Renal cortex interstitium (tissue), 15 donors: ENCODE measurements around the gene USP17L11. TPM values are rescaled to one million over a fixed set of nuclear protein-coding genes. Genes with fewer than 3 reads are reported as not detected.
"Not testable (repeated sequence)": the region's sequence is repeated elsewhere in the genome, so short reads cannot be mapped to it uniquely, and the experiment has no call there.

Experiments
- DNase-seq, 11 donors: peaks; one replicate each; pipeline ENCODE4 v3.0.0-alpha.2; 2013; ENCODE audit warnings: low read depth in 9 of 11, low spot score in 4 of 11; ENCODE audit errors: extremely low read depth in 1 of 11
- long read RNA-seq, 16 experiments: transcript quantifications; one replicate each; lab custom pipeline, GENCODE V29; 2026
- polyA plus RNA-seq, 3 donors: library from polyadenylated mRNA; unstranded; fragments of 120-200 nt; gene quantifications; one replicate each; pipeline ENCODE4 v1.2.1, GENCODE V29; 2013; ENCODE audit not compliant: insufficient read length in 3 of 3

The USP17L11 gene, protein sequence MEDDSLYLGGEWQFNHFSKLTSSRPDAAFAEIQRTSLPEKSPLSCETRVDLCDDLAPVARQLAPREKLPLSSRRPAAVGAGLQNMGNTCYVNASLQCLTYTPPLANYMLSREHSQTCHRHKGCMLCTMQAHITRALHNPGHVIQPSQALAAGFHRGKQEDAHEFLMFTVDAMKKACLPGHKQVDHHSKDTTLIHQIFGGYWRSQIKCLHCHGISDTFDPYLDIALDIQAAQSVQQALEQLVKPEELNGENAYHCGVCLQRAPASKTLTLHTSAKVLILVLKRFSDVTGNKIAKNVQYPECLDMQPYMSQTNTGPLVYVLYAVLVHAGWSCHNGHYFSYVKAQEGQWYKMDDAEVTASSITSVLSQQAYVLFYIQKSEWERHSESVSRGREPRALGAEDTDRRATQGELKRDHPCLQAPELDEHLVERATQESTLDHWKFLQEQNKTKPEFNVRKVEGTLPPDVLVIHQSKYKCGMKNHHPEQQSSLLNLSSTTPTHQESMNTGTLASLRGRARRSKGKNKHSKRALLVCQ
- polyA plus RNA-seq = not detected
- long read RNA-seq, donor 1 = 0 reads
- long read RNA-seq, donor 2 = 0 reads
- long read RNA-seq, donor 3 = 0 reads
- long read RNA-seq, donor 4 = 0 reads
- long read RNA-seq, donor 5 = 0 reads
- long read RNA-seq, donor 6 = 0 reads
- long read RNA-seq, donor 7 = 0 reads
- long read RNA-seq, donor 8 = 0 reads
- long read RNA-seq, donor 9 = 0 reads
- long read RNA-seq, donor 10 = 0 reads
- long read RNA-seq, donor 11 = 0 reads
- long read RNA-seq, donor 12 = 0 reads
- long read RNA-seq, donor 13 = 0 reads
- long read RNA-seq, donor 14 = 0 reads
- long read RNA-seq, donor 15 = 0 reads
- long read RNA-seq, donor 16 = 0 reads

DNA sequence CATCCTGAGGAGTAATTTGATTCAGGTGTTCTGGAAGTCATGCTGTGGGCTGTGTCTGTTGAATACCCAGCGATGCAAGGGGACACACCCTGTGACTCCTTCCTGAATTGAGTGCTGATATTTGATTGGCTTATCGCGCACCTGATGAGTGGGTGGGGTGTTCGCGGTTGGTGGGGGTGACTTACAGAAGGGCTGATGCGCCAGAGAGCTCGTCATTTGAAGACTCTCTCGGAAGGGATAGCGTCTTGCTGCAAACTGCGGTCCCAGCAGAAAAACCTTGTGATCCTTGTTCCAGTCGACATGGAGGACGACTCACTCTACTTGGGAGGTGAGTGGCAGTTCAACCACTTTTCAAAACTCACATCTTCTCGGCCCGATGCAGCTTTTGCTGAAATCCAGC is at the start of gene USP17L11:
USP17L11 (plus strand) TSS at position 301 of the 400 bp plus-strand sequence; CDS start at position 301, 0 bp downstream.
- DNase-seq = not testable (repeated sequence)

DNA sequence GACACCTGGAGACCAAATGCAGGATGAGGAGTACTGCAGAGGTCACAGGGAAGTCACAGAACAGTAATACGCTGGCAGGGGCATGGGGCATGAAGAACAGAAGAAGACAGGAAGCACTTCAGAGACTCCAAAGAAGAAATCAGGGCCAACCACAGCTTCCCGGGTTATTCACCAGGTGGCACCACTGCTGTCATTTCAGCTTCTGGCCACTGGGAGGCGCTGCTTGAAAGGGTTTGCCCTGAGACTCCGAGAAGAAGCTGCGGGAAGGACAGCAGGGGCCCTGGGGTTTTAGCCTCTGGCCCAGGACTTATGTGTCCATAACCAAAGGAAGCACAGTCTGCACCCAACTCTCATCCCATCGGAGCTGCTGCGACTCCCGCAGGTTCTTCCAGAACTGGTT is 49.2 kb upstream of the USP17L11 start:
- not testable (repeated sequence) for DNase-seq

DNA sequence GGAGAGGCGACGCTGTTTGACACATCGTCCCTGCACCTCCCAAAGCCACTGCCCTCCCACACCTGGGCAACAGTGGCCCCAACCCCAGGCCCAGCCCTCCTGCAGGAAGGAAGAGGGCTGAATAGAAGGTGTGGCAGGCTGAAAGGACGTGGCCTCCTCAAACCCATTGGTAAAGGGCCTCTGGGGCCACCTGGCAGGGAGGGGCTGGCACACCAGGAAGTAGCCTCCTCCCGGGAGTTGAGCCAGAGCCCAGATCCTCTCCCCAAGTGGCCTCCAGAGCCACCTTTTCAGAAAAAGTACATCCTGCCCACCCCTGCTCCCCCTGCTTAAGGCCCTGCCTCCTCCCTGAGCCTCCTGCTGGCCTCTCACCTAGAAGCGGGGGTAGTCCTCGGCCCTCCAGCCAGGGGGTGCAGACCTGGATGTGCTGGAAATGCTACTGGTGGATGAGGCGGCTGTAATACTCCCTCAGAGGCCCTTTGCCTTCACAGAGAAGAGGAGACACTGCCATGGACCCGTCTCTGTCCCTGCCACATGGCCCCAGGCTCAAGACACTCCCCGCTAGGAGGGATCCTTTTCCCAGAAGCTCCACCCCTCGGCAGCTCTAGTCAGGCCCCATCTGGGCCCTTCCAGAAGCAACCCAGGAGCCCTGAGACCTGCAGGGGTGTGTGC is 45.3 kb upstream of the USP17L11 start, which contains the start of gene FAM90A26:
FAM90A26 (plus strand) TSS at position 619 of the 669 bp plus-strand sequence. CDS start 2,764 bp downstream, outside the sequence.
- not testable (repeated sequence) for DNase-seq

DNA sequence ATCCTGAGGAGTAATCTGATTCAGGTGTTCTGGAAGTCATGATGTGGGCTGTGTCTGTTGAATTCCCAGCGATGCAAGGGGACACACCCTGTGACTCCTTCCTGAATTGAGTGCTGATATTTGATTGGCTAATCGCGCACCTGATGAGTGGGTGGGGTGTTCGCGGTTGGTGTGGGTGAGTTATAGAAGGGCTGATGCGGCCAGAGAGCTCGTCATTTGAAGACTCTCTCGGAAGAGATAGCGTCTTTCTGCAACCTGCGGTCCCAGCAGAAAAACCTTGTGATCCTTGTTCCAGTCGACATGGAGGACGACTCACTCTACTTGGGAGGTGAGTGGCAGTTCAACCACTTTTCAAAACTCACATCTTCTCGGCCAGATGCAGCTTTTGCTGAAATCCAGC is 4.8 kb upstream of the USP17L11 start, which contains the start of gene USP17L10:
USP17L10 (plus strand) TSS at position 301 of the 400 bp plus-strand sequence; CDS start at position 301, 0 bp downstream.
- not testable (repeated sequence) for DNase-seq

DNA sequence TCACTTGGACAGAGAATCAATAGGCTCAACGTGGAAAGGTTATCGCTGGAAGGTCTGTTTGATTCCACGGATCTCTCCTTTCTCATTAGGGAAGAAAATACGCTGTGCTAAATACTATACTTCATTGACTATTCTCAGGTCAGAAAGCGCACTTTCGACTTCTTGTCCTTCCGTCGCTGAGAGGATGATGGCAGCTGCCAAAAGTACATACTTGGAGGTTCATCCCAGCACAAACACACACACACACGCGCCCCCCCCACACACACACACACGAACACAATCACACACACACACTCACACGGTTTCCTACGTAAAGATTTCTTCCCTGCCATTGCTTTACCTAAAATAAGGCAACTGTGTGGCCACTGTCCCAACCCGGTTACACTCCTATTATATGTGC is 504 bp upstream of the USP17L11 start:
- DNase-seq = not testable (repeated sequence)

DNA sequence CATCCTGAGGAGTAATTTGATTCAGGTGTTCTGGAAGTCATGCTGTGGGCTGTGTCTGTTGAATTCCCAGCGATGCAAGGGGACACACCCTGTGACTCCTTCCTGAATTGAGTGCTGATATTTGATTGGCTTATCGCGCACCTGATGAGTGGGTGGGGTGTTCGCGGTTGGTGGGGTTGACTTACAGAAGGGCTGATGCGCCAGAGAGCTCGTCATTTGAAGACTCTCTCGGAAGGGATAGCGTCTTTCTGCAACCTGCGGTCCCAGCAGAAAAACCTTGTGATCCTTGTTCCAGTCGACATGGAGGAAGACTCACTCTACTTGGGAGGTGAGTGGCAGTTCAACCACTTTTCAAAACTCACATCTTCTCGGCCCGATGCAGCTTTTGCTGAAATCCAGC is 4.6 kb downstream of the USP17L11 start, which contains the start of gene USP17L12:
USP17L12 (plus strand) TSS at position 301 of the 400 bp plus-strand sequence; CDS start at position 301, 0 bp downstream.
- DNase-seq = not testable (repeated sequence)

DNA sequence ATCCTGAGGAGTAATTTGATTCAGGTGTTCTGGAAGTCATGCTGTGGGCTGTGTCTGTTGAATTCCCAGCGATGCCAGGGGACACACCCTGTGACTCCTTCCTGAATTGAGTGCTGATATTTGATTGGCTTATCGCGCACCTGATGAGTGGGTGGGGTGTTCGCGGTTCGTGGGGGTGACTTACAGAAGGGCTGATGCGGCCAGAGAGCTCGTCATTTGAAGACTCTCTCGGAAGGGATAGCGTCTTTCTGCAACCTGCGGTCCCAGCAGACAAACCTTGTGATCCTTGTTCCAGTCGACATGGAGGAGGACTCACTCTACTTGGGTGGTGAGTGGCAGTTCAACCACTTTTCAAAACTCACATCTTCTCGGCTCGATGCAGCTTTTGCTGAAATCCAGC is 9.4 kb downstream of the USP17L11 start, which contains the start of gene USP17L13:
USP17L13 (plus strand) TSS at position 301 of the 400 bp plus-strand sequence; CDS start at position 301, 0 bp downstream.
- DNase-seq = not testable (repeated sequence)

DNA sequence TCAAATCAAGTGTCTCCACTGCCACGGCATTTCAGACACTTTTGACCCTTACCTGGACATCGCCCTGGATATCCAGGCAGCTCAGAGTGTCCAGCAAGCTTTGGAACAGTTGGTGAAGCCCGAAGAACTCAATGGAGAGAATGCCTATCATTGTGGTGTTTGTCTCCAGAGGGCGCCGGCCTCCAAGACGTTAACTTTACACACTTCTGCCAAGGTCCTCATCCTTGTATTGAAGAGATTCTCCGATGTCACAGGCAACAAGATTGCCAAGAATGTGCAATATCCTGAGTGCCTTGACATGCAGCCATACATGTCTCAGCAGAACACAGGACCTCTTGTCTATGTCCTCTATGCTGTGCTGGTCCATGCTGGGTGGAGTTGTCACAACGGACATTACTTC is 15.0 kb downstream of the USP17L11 start:
- not testable (repeated sequence) for DNase-seq

DNA sequence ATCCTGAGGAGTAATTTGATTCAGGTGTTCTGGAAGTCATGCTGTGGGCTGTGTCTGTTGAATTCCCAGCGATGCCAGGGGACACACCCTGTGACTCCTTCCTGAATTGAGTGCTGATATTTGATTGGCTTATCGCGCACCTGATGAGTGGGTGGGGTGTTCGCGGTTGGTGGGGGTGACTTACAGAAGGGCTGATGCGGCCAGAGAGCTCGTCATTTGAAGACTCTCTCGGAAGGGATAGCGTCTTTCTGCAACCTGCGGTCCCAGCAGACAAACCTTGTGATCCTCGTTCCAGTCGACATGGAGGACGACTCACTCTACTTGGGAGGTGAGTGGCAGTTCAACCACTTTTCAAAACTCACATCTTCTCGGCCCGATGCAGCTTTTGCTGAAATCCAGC is 18.9 kb downstream of the USP17L11 start, which contains the start of gene USP17L15:
USP17L15 (plus strand) TSS at position 301 of the 400 bp plus-strand sequence; CDS start at position 301, 0 bp downstream.
- not testable (repeated sequence) for DNase-seq

DNA sequence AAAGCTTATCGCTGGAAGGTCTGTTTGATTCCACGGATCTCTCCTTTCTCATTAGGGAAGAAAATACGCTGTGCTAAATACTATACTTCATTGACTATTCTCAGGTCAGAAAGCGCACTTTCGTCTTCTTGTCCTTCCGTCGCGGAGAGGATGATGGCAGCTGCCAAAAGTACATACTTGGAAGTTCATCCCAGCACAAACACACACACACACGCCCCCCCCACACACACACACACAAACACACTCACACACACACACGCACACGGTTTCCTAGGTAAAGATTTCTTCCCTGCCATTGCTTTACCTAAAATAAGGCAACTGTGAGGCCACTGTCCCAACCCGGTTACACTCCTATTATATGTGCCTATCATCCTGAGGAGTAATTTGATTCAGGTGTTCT is 23.3 kb downstream of the USP17L11 start:
- not testable (repeated sequence) for DNase-seq

DNA sequence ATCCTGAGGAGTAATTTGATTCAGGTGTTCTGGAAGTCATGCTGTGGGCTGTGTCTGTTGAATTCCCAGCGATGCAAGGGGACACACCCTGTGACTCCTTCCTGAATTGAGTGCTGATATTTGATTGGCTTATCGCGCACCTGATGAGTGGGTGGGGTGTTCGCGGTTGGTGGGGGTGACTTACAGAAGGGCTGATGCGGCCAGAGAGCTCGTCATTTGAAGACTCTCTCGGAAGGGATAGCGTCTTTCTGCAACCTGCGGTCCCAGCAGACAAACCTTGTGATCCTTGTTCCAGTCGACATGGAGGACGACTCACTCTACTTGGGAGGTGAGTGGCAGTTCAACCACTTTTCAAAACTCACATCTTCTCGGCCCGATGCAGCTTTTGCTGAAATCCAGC is 28.4 kb downstream of the USP17L11 start, which contains the start of gene USP17L17:
USP17L17 (plus strand) TSS at position 301 of the 400 bp plus-strand sequence; CDS start at position 301, 0 bp downstream.
- not testable (repeated sequence) for DNase-seq

DNA sequence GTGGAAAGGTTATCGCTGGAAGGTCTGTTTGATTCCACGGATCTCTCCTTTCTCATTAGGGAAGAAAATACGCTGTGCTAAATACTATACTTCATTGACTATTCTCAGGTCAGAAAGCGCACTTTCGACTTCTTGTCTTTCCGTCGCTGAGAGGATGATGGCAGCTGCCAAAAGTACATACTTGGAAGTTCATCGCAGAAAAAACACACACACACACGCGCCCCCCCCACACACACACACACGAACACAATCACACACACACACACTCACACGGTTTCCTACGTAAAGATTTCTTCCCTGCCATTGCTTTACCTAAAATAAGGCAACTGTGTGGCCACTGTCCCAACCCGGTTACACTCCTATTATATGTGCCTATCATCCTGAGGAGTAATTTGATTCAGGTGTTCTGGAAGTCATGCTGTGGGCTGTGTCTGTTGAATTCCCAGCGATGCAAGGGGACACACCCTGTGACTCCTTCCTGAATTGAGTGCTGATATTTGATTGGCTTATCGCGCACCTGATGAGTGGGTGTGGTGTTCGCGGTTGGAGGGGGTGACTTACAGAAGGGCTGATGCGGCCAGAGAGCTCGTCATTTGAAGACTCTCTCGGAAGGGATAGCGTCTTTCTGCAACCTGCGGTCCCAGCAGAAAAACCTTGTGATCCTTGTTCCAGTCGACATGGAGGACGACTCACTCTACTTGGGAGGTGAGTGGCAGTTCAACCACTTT is 32.9 kb downstream of the USP17L11 start, which contains the start of gene USP17L18:
USP17L18 (plus strand) TSS at position 678 of the 728 bp plus-strand sequence; CDS start at position 678, 0 bp downstream.
- DNase-seq = not testable (repeated sequence)

DNA sequence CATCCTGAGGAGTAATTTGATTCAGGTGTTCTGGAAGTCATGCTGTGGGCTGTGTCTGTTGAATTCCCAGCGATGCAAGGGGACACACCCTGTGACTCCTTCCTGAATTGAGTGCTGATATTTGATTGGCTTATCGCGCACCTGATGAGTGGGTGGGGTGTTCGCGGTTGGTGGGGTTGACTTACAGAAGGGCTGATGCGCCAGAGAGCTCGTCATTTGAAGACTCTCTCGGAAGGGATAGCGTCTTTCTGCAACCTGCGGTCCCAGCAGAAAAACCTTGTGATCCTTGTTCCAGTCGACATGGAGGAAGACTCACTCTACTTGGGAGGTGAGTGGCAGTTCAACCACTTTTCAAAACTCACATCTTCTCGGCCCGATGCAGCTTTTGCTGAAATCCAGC is 37.9 kb downstream of the USP17L11 start, which contains the start of gene USP17L19:
USP17L19 (plus strand) TSS at position 301 of the 400 bp plus-strand sequence; CDS start at position 301, 0 bp downstream.
- DNase-seq = not testable (repeated sequence)

DNA sequence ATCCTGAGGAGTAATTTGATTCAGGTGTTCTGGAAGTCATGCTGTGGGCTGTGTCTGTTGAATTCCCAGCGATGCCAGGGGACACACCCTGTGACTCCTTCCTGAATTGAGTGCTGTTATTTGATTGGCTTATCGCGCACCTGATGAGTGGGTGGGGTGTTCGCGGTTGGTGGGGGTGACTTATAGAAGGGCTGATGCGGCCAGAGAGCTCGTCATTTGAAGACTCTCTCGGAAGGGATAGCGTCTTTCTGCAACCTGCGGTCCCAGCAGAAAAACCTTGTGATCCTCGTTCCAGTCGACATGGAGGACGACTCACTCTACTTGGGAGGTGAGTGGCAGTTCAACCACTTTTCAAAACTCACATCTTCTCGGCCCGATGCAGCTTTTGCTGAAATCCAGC is 42.6 kb downstream of the USP17L11 start, which contains the start of gene USP17L20:
USP17L20 (plus strand) TSS at position 301 of the 400 bp plus-strand sequence; CDS start at position 301, 0 bp downstream.
- DNase-seq = not testable (repeated sequence)

DNA sequence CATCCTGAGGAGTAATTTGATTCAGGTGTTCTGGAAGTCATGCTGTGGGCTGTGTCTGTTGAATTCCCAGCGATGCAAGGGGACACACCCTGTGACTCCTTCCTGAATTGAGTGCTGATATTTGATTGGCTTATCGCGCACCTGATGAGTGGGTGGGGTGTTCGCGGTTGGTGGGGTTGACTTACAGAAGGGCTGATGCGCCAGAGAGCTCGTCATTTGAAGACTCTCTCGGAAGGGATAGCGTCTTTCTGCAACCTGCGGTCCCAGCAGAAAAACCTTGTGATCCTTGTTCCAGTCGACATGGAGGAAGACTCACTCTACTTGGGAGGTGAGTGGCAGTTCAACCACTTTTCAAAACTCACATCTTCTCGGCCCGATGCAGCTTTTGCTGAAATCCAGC is 47.4 kb downstream of the USP17L11 start, which contains the start of gene USP17L21:
USP17L21 (plus strand) TSS at position 301 of the 400 bp plus-strand sequence; CDS start at position 301, 0 bp downstream.
- not testable (repeated sequence) for DNase-seq
